Fibroblast of lung (primary cell): Measurements from ENCODE around the gene CDKAL1.

Experiments
- EZH2 ChIP-seq: IDR thresholded peaks from 2 replicates; pipeline ENCODE4 v1.5.1; 2012; ENCODE audit warnings: low read length, control low read depth, mild to moderate bottlenecking; ENCODE audit errors: missing control alignments
- TF ChIP-seq, protein P1 (sequence below), 2 donors: IDR thresholded peaks in 1 of 2; conservative IDR thresholded peaks in 1 of 2; 1 replicate in 1 of 2; 2 replicates in 1 of 2; pipeline ENCODE4 v1.5.1; 2011 to 2012; ENCODE audit warnings: low read length in 2 of 2, control low read depth in 1 of 2, inconsistent platforms in 1 of 2, low read depth in 1 of 2, mild to moderate bottlenecking in 1 of 2

DNA sequence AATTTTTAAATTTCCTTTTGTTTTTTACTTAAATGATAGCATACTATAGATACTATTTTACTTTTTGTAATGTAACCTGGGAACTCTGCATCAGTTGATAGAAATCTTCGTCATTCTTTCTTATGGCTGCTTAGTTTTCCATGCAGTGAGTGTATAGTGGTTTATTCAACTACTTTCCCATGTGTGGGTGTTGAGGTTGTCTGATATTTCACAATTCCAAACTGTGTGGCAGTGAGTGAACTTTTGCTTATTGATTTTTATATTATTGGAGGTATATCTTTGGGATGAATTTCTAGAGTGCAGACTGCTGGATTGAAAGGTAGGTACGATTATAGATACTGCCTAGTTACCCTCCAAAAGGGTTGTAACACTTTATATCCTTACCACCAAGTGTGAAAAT lies 136.5 kb downstream of the CDKAL1 start:
- TF ChIP-seq, protein P1, sequence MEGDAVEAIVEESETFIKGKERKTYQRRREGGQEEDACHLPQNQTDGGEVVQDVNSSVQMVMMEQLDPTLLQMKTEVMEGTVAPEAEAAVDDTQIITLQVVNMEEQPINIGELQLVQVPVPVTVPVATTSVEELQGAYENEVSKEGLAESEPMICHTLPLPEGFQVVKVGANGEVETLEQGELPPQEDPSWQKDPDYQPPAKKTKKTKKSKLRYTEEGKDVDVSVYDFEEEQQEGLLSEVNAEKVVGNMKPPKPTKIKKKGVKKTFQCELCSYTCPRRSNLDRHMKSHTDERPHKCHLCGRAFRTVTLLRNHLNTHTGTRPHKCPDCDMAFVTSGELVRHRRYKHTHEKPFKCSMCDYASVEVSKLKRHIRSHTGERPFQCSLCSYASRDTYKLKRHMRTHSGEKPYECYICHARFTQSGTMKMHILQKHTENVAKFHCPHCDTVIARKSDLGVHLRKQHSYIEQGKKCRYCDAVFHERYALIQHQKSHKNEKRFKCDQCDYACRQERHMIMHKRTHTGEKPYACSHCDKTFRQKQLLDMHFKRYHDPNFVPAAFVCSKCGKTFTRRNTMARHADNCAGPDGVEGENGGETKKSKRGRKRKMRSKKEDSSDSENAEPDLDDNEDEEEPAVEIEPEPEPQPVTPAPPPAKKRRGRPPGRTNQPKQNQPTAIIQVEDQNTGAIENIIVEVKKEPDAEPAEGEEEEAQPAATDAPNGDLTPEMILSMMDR (conservative IDR thresholded peaks at IDR 0.05 in 1 of 2, IDR thresholded peaks at IDR 0.05 in 1 of 2; ENCODE audit: low read depth in 1 of 2, low read length in 2 of 2): no peak
- TF ChIP-seq EZH2: no peak
